ENCODE results near the gene ZNF426.

ZNF426 gene

DNA sequence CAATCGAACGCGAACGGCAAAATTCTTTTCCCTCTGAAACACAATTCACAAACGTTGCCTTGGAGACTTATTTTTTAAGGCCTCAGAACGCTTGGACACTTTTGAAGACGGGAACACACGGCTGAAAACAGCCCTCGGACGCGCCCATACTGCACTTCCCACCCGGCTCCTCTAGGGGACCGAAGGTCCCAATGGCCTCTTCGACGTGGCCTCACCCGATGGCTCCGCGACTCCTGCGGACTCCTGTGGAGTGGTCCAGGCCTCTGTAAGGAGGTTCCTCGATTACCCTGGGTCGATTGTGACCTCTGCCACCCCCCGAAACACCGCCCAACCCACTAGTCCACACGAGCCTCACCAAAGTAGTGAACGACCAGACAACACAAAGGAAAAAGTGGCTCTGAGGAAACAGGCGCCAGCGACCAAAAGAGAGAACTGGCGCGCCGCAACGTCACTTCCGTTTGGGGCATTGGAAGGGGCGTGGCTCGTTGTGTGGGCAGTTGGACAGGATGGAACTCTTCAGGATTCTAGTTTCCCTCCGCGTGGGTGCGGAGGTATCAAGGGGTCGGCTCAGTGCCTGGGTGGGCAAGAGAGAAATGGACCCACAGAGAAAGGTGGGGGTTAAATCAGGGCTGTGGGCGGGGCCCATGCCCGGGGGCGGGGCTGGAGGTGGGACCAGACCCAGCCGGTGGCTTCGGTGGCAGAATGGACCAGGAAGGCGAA lies 40.1 kb downstream of the ZNF426 start, which contains the start of gene ZNF560:
Gene ZNF560, minus strand, starts transcription at position 434 of the 720 bp plus-strand sequence. CDS start 23,303 bp downstream, outside the sequence.
- no peak for DNase-seq (ENCODE audit: low read depth)

DNA sequence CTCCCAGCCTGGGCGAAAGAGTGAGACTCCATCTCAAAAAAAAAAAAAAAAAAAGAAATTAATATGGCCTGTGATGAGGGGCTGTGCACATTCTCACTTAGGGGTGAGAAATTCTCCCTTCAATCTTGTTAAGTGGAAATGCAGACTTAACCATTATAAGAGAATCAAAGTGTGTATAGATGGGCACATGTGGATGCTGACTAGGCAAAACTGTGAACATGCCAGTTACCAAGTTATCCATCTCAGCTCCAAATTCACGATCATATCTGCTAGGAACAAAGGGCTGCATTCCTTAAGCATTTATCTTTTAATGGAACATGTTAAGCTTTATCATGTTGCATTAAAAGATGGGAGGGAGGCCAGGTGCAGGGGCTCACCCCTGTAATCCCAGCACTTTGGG lies 44.3 kb downstream of the ZNF426 start:
- DNase-seq (ENCODE audit: low read depth) = no peak

DNA sequence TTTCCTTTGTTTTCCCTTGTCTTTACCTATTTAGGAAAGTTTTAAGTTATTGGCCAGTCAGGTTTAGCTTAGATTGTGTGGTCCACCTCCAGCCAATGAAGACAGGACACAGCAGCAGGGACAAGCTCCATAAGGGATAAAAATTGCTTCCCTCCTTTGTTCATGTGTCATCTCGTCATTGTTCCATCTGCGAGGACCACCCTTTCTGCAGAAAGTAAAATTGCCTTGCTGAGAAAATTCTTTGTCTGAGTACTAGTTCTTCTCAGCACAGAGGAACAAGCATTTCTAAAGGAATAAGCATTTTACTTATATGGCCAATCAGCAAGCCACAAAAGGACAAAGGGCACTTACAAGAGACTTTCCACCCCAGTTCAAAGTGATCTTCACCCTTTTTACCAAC lies 51.4 kb downstream of the ZNF426 start:
- no peak for DNase-seq (ENCODE audit: low read depth)

DNA sequence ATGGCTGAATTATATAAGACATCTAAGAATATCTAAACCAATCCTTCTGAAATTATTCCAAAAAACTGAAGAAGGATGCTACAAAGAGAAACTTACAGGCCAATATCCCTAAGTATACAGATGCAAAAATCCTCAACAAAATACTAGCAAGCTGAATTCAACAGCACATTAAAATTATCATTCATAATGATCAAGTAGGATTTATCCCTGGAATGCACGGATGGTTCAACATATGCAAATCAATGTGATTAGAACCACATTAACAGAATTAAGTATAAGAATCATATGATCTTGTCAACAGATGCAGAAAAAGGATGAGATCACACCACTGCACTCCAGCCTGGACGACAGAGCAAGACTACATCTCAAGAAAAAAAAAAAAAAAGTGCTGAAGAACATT lies 53.3 kb downstream of the ZNF426 start:
- DNase-seq (ENCODE audit: low read depth) = no peak

DNA sequence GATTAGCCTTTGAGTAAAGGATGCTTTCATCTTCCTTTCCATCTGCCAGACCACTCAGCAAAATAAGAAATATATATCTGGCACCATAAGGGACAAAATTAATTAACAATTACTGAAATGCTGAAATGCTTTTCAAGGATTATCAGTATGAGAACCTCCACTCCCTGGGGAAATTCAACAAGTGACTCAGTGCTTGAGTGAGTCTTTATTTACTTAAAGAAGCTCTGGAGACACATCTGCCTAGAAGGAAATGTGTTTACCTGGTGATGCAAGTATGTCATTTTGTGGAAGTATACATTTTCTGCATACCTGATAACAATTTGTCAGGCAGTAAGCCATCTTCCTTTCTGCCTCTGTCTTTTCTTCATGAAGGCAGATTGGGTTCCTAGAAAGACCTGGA lies 63.5 kb downstream of the ZNF426 start:
- no peak for DNase-seq (ENCODE audit: low read depth)
